ENCODE measurements around the gene IMP4. TPM values are rescaled to one million over a fixed set of nuclear protein-coding genes. Genes with fewer than 3 reads are reported as not detected.

The IMP4 gene
- total and polyA plus RNA-seq, 2 of the 13 experiments (the other 11 are each of a cell fraction or from before 2014, with no cell fraction given): 142 to 158 TPM

- TF ChIP-seq ZNF18 (CRISPR knock-in tag; IDR thresholded peaks at IDR 0.05; ENCODE audit: insufficient replicate concordance) (no peak), ZNF839 (CRISPR knock-in tag; IDR thresholded peaks at IDR 0.05; ENCODE audit: borderline replicate concordance) (no peak), HDAC6 (IDR thresholded peaks at IDR 0.05; ENCODE audit: low read depth, low read length) (no peak), HCFC1 (IDR thresholded peaks at IDR 0.05; ENCODE audit: low read depth, low read length) (no peak), KIAA2018 (CRISPR knock-in tag; IDR thresholded peaks at IDR 0.05; ENCODE audit: borderline replicate concordance) (no peak), RXRB (CRISPR knock-in tag; IDR thresholded peaks at IDR 0.05; ENCODE audit: borderline replicate concordance) (no peak), ARNT2 (CRISPR knock-in tag; IDR thresholded peaks at IDR 0.05; ENCODE audit: low read depth) (no peak), U2AF1 (optimal IDR thresholded peaks at IDR 0.05; ENCODE audit: low read depth, low read length) (no peak), EHMT2 (IDR thresholded peaks at IDR 0.05; ENCODE audit: borderline replicate concordance, low read depth, low read length) (no peak), ZNF10 (CRISPR knock-in tag; IDR thresholded peaks at IDR 0.05; ENCODE audit: borderline replicate concordance, low read depth) (no peak), JUN (CRISPR knock-in tag; IDR thresholded peaks at IDR 0.05) (no peak), KAT2B (IDR thresholded peaks at IDR 0.05; ENCODE audit: borderline replicate concordance, low read depth, low read length) (no peak), ZNF678 (CRISPR knock-in tag; IDR thresholded peaks at IDR 0.05) (no peak), ZNF281 (CRISPR knock-in tag; IDR thresholded peaks at IDR 0.05; ENCODE audit: borderline replicate concordance) (no peak)
- TF ChIP-seq, protein P1, sequence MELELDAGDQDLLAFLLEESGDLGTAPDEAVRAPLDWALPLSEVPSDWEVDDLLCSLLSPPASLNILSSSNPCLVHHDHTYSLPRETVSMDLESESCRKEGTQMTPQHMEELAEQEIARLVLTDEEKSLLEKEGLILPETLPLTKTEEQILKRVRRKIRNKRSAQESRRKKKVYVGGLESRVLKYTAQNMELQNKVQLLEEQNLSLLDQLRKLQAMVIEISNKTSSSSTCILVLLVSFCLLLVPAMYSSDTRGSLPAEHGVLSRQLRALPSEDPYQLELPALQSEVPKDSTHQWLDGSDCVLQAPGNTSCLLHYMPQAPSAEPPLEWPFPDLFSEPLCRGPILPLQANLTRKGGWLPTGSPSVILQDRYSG (CRISPR knock-in tag; IDR thresholded peaks at IDR 0.05): 0 out of 2 replicates have a peak, but pooled peaks have one; percentile 49
Observed at GRCh38 chr2:130332271-130333073, 10.2 kb upstream of the IMP4 start (continued).
